ENCODE data around the gene FAM8A1.
"Not testable (repeated sequence)": the region's sequence is repeated elsewhere in the genome, so short reads cannot be mapped to it uniquely, and the experiment has no call there.

Gene FAM8A1, protein sequence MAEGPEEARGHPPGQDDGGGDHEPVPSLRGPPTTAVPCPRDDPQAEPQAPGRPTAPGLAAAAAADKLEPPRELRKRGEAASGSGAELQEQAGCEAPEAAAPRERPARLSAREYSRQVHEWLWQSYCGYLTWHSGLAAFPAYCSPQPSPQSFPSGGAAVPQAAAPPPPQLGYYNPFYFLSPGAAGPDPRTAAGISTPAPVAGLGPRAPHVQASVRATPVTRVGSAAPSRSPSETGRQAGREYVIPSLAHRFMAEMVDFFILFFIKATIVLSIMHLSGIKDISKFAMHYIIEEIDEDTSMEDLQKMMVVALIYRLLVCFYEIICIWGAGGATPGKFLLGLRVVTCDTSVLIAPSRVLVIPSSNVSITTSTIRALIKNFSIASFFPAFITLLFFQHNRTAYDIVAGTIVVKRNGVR

GRCh38 chr6:17599877-17600526 lies at the start of gene FAM8A1:
Gene FAM8A1 (plus strand): TSS chr6:17600302. CDS start chr6:17600410, 108 bp downstream.
- DNase-seq (ENCODE audit: low spot score): peak; percentile 93

GRCh38 chr6:17551383-17551958 lies 48.6 kb upstream of the FAM8A1 start:
- DNase-seq (ENCODE audit: low spot score): no peak

- no peak for DNase-seq (ENCODE audit: low spot score)
These were observed 47.2 kb upstream of the FAM8A1 start for GRCh38 chr6:17552861-17553260.

DNA sequence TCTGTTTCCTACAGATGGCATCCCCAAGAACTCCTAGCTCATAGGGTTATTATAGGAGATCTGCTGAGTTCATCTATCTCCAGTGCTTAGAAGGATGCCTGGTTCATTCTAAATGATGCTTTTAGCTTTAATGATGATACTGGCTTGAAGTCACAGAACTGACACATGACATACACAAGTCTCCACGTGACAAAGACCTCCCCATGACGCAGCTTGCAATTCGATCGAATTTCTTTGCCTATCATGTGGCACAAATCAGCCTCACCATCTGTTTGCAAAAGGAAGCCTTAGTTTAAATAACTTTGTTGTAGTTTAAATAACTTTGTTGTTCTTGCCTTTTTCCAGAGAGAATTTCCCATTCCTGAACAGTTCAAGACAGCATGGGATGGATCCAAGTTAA lies 44.1 kb upstream of the FAM8A1 start:
- no peak for DNase-seq (ENCODE audit: low spot score)

DNA sequence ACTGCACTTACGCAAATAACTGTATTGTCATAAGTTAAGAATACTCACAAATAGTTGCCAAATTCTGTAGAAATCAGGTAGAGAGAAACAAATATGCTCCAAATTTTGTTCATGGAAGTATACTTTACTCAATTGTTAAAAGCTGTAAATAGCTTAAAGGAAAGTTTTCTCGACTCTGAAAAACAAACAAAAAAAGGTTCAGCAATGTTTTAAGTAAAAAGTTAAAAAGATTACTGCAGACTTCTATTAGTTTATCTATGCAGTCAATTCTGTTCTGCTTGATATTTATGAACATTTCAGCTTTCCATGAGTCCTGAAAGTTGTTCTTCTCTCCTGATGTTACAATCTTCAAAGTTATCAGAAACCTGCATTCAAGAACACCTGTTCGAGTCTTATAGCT lies 37.5 kb upstream of the FAM8A1 start:
- DNase-seq (ENCODE audit: low spot score): no peak

DNA sequence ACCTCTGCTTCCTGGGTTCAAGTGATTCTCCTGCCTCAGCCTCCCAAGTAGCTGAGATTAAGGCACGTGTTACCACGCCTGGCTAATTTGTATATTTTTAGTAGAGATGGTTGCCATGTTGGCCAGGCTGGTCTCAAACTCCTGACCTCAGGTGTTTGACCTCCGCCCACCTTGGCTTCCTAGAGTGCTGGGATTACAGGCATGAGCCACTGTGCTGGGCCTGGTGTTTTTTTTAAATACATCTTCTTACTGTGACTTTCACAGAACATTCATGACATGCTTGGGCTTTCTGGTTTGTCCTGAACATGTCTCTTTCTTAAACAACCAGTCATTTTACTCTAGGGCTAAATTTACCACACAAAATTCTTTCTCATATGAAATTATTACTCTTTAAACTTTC lies 34.7 kb upstream of the FAM8A1 start:
- DNase-seq (ENCODE audit: low spot score): no peak

DNA sequence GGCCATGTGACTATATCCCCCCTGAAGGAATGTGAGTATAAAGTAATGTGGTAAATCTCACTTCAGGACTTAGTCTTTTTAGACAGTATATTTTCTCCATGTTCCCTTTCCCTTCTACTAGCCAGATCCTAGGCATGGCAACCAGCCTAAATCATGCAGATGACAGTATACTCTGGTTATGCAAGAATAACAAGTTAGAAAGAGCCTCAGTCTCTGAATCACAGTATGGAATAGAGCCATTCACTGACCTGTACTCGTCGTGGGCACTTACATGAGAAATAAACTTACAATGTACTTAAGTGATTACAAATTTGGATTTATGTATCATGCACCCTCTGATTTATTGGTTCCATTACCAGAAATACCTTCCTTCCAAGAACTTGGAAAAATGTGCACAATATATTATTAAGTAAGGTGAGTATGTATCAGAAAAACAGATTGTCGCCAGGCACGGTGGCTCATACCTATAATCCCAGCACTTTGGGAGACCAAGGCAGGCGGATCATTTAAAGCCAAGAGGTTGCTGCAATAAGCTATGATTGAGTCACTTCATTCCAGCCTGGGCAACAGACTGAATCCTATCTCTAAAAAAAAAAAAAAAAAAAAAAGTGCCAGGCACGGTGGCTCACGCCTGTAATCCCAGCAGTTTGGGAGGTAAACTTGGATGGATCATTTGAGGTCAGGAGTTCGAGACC lies 25.1 kb upstream of the FAM8A1 start:
- no peak for DNase-seq (ENCODE audit: low spot score)

- no peak for DNase-seq (ENCODE audit: low spot score)
These were observed 23.0 kb upstream of the FAM8A1 start for GRCh38 chr6:17577059-17577458.

DNA sequence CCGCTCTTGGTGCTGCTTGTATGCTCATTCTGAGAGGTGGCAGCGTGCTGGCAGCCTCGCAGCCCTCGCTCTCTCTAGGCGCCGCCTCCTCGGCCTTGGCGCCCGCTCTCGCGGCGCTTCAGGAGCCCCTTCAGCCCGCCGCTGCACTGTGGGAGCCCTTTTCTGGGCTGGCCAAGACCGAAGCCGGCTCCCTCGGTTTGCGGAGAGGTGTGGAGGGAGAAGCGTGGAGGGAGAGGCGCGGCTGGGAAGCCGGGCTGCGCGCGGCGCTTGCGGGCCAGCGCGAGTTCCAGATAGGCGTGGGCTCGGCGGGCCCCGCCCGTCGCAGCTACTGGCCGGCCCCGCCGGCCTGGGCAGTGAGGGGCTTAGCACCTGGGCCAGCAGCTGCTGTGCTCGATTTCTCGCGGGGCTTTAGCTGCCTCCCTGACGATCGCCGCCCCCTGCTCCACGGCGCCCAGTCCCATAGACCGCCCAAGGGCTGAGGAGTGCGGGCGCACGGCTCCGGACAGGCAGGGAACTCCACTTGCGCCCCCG lies 19.5 kb upstream of the FAM8A1 start:
- no peak for DNase-seq (ENCODE audit: low spot score)

DNA sequence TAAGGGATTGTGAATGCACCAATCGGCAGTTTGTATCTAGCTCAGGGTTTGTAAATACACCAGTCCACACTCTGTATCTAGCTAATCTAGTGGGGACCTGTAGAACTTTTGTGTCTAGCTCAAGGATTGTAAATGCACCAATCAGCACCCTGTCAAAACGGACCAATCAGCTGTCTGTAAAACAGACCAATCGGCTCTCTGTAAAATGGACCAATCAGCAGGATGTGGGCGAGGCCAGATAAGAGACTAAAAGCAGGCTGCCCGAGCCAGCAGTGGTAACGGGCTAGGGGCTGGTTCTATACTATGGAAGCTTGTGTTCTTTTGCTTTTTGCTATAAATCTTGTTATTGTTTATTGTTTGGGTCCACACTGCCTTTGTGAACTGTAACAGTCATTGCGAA lies 18.8 kb upstream of the FAM8A1 start:
- not testable (repeated sequence) for DNase-seq (ENCODE audit: low spot score)

DNA sequence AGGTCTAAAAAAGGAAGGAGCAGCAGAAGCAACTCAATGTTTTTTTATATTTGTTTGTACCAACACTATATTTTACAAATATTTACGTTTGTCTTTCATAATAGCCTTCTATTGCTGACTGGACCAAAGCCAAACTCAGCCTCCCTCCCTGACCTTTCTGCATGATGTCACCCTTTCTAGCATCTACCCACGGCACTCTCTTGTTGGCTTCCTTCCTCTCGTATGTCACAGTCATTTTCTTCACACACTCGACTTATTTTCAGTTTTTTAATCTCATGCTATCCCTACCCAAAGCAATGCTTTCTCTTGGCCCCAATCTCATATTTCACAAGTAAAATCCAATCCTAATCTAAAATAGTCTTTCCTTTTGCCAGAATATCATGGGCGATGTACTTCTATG lies 16.3 kb upstream of the FAM8A1 start:
- no peak for DNase-seq (ENCODE audit: low spot score)

DNA sequence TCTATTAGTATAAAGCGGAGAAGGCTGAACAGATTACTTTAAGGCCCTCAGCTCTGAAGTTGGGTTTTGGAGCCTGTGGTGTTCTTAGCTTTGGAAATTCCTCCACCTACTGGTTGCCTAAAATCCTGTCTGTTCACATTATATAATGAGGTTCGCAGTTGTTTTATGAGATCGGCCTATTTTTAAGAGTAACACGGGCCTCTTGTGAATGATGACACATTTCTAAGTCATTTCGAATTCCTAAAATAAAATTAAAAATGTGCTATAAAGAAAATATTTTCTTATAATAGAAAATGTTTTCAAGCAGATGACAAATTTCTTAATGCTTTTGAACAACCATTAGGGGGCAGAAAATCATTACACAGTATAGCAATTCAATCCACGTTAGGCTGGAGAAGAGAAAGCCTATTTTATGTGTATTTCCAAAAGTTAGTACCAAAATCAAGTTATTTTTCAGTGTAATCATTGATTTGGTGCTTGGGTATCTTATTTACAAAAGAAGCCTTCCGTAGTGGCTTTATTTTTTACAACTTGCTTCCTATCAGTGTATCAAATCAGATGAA lies 15.8 kb upstream of the FAM8A1 start:
- DNase-seq (ENCODE audit: low spot score): peak; percentile 48

DNA sequence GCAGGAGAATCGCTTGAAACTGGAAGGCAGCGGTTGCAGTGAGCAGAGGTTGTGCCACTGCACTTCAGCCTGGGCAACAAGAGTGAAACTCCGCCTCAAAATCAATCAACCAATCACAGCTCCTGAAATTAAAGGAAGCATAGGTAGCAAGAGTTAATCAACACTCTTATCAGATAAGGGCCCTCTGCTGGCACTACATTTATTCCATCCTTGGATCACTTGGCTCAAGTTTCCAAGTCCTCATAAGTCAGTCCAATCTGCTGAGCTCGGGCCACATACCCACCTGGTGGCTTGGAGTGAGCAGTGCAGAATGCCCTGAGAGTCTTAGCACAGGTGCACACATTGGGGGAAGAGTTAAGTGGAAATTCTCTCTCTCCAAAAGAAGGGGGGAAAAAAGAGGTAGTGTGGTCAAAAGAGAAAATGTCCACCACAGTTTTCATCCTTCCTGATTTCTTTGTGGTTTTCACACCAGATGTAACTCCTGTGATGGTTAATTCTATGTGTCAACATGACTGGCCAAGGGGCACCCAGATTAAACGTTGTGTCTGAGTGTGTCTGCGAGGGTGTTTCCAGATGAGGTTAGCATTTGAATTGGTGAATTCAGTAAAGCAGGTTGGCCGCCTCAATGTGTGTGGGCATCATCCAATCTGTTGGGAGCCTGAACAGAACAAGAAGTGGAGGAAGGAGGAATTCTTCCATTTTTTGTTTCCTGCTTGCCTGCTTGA lies 14.2 kb upstream of the FAM8A1 start:
- DNase-seq (ENCODE audit: low spot score): no peak

- not testable (repeated sequence) for DNase-seq (ENCODE audit: low spot score)
These were observed 13.5 kb upstream of the FAM8A1 start for GRCh38 chr6:17586623-17587022.

GRCh38 chr6:17588011-17588410 lies 12.1 kb upstream of the FAM8A1 start:
- DNase-seq (ENCODE audit: low spot score): no peak

DNA sequence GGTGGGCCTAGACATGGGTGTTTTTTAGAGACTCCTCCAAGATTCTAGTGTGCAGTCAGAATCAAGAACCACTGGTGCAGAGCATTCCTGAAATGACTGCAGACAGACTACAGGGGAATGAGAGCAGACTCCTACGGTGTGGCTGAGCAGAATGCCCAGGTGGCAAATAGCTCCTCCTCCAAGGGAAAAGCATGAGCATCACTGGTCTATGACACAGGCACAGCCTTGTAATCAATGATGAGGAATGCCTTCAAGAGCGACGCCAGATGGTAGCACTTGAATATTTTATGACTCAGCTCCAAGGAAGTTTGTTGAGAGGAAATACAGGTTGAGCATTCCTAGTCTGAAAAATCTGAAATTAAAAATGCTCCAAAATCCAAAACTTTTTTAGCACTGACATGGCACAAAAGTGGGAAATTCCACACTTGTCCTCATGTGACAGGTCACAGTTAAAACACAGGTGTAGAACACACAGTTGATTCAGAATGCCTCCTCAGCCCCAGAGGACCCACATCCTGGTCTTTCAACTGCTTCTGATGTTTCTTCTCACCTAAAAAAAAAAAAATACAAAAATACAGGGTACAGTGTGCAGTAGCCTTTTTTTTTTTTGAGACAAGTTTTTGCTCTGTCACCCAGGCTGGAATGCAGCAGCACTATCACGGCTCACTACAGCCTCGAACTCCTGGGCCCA lies 10.6 kb upstream of the FAM8A1 start:
- DNase-seq (ENCODE audit: low spot score): no peak

- no peak for DNase-seq (ENCODE audit: low spot score)
These were observed 8.8 kb upstream of the FAM8A1 start for GRCh38 chr6:17591287-17591686.

DNA sequence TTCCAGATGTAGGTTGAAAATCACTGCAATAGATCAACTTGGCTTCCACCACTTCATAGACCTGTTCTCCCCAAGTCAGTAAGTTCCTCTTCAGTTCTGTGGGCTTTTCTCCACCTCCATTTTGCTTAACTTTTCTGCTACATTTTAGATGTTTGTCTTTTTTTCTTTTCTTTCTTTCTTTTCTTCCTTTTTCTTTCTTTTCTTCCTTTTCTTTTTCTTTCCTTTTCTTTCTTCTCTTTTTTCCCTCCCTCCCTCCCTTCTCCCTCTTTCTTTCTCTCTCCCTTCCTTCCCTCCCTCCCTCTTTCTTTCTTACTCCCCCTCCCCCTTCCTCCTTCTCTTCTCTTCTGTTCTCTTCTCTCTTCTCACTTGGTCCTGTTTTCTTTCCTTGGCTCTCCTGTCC lies 6.9 kb upstream of the FAM8A1 start:
- no peak for DNase-seq (ENCODE audit: low spot score)

GRCh38 chr6:17596085-17596484 lies 4.0 kb upstream of the FAM8A1 start:
- DNase-seq (ENCODE audit: low spot score): no peak

GRCh38 chr6:17600527-17601385 lies 654 bp downstream of the FAM8A1 start:
- peak; percentile 35 for DNase-seq (ENCODE audit: low spot score)

Data from hematopoietic multipotent progenitor cell treated with erythropoietin and hydrocortisone succinate and interleukin-3 and kit ligand, for 15 days (in vitro differentiated cells).